GM23248 (cell line): Measurements from ENCODE around the gene MPRIP.

ENCODE experiments used
- EZH2 ChIP-seq: fragments of 200-600 bp; sonication (generic); IDR thresholded peaks from 2 replicates; pipeline ENCODE4 v1.6.1; 2018; ENCODE audit warnings: antibody characterized with exemption, mild to moderate bottlenecking; ENCODE audit not compliant: insufficient read depth, poor library complexity, severe bottlenecking
- EZH2phosphoT487 ChIP-seq: fragments of 200-600 bp; sonication (generic); IDR thresholded peaks from 2 replicates; pipeline ENCODE4 v1.6.1; 2018; ENCODE audit warnings: antibody characterized with exemption, moderate library complexity, mild to moderate bottlenecking, low read depth; ENCODE audit not compliant: insufficient read depth

DNA sequence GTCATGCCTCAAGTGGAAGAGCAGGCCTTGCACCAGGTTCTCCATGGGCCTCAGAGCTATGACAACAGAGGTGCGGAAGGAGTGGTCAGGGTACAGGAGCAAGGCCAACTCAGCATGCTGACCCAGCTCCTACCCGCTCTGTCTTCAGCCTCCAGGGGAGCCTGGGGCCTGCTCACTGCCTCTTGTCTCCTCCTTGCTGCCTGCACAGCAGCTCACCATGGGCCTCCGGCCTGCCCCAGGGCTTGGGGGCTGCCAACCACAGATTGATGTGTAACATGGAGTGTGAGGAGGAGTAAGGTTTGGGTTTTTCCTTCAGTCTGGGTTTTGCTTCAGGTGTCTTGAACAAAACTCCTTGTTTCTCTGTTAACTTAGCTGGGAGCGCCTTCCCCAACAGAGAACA, 101.8 kb downstream of the MPRIP start:
- TF ChIP-seq EZH2phosphoT487 = no peak
- no peak for TF ChIP-seq EZH2
